HG03159 (cell line): ENCODE data around the gene ATXN3L.

Source experiments
- ATAC-seq: cut with Tn5 transposase; IDR thresholded peaks from one replicate; pipeline ENCODE4 v1.9.1; 2021; ENCODE audit warnings: mild to moderate bottlenecking, moderate library complexity; ENCODE audit not compliant: unreplicated experiment

The ATXN3L gene

DNA sequence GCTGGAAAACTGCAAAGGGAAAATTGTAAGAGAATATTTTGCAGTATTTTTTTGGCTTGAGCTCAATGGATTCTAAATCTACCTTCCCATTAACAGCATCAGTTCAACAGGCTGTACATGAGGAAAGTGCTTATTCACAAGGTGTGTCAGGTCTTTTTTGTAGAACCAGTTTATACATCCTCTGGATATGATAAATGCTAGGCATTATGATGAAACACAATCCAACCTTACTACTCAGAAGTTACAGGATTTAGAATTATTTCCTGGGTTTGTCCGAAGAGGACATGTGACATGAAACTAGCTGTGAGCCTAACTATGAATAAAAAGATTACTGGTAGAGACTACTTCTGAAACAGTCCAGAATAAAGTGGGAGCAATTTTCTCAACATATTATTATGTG, 49.5 kb downstream of the ATXN3L start:
- no peak for ATAC-seq

DNA sequence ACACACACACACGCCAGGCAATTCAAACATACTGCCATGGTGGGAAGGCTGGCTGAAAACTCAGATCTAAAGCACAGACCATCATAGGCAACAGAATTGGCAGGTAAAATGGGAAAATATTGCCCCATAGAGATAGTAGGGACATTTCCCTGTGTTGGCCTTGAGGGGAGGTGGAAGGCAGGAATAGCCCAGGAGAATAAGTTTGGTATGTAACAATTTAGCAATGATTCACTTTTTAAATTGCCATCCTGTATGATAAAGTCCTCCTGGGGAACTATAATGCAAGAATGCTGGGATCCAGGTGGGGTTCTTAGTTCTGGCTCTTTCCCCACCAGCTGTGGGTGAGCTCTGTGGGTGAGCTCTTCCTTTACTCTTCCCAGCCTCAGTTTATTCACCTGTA, 51.0 kb downstream of the ATXN3L start:
- no peak for ATAC-seq
